OCI-LY7 (cell line): ENCODE results near the gene C4orf50. TPM values are rescaled to one million over a fixed set of nuclear protein-coding genes. Genes with fewer than 3 reads are reported as not detected.

Experiments used
- BruUV-seq: library from RNA; stranded (reverse); fragments of 400-500 nt; replicated peaks from 2 replicates; lab custom pipeline; 2021; lab: Mats Ljungman, UMichigan
- CTCF ChIA-PET: fragments of 300-600 bp; sonication (Branson Sonifier 250); formaldehyde crosslinking; loops from one replicate; lab custom pipeline; 2022; ENCODE audit warnings: antibody characterized with exemption; ENCODE audit not compliant: unreplicated experiment; lab: Charles Lee
- POLR2A ChIA-PET: fragments of 300-600 bp; sonication (Branson Sonifier 250); formaldehyde crosslinking; loops from one replicate; lab custom pipeline; 2022; ENCODE audit warnings: antibody characterized with exemption; lab: Charles Lee
- DNase-seq: peaks from one replicate; pipeline ENCODE4 v3.0.0-alpha.2; 2015; ENCODE audit warnings: low spot score
- H2AFZ ChIP-seq: fragments of 200-600 bp; sonication (generic), shearing (Covaris generic); 2 replicates; pipeline ENCODE4 v1.6.1; 2014; ENCODE audit warnings: mild to moderate bottlenecking, antibody characterized with exemption, low read length, moderate library complexity
- H3K27ac ChIP-seq: fragments of 200-600 bp; sonication (generic); 2 replicates; pipeline ENCODE4 v1.5.1; 2014; ENCODE audit warnings: mixed run types, low read depth, mild to moderate bottlenecking, moderate library complexity, low read length, inconsistent platforms; ENCODE audit not compliant: poor library complexity, severe bottlenecking
- H3K36me3 ChIP-seq: fragments of 200-600 bp; sonication (generic); 2 replicates; pipeline ENCODE4 v1.6.1; 2014; ENCODE audit warnings: mild to moderate bottlenecking, antibody characterized with exemption, low read length, moderate library complexity, mixed read lengths; ENCODE audit not compliant: insufficient read depth
- H3K4me1 ChIP-seq: fragments of 200-600 bp; sonication (generic); 2 replicates; pipeline ENCODE4 v1.5.1; 2014; ENCODE audit warnings: mild to moderate bottlenecking, low read length; ENCODE audit not compliant: insufficient read depth, poor library complexity, severe bottlenecking
- H3K4me2 ChIP-seq: fragments of 200-600 bp; sonication (generic); 2 replicates; pipeline ENCODE4 v1.6.1; 2014; ENCODE audit warnings: mild to moderate bottlenecking, low read length
- H3K4me3 ChIP-seq: fragments of 200-600 bp; sonication (generic); 2 replicates; pipeline ENCODE4 v1.5.1; 2014; ENCODE audit warnings: mild to moderate bottlenecking, low read depth, low read length; ENCODE audit not compliant: poor library complexity, severe bottlenecking
- H3K79me2 ChIP-seq: fragments of 200-600 bp; sonication (generic); 2 replicates; pipeline ENCODE4 v1.6.1; 2016; ENCODE audit warnings: low read depth, mild to moderate bottlenecking, low read length, moderate library complexity, mixed read lengths; ENCODE audit not compliant: insufficient read depth
- H3K9me2 ChIP-seq: fragments of 200-600 bp; sonication (generic); 2 replicates; pipeline ENCODE4 v1.6.1; 2016; ENCODE audit warnings: mild to moderate bottlenecking, low read length, mixed read lengths; ENCODE audit not compliant: insufficient read depth
- H3K9me3 ChIP-seq: fragments of 200-600 bp; sonication (generic); 2 replicates; pipeline ENCODE4 v1.6.1; 2014; ENCODE audit warnings: mild to moderate bottlenecking, mixed run types, low read length, mixed read lengths
- H4K20me1 ChIP-seq: fragments of 200-600 bp; sonication (generic); 2 replicates; pipeline ENCODE4 v1.6.1; 2014; ENCODE audit warnings: mild to moderate bottlenecking, antibody characterized with exemption, low read length, moderate library complexity, mixed read lengths; ENCODE audit not compliant: insufficient read depth
- CTCF ChIP-seq: fragments of 200-600 bp; sonication (generic); conservative IDR thresholded peaks from 2 replicates; pipeline ENCODE4 v1.5.1; 2014; ENCODE audit warnings: mild to moderate bottlenecking, antibody characterized with exemption, low read length, moderate library complexity, mixed read lengths
- EZH2phosphoT487 ChIP-seq: fragments of 200-600 bp; sonication (generic); IDR thresholded peaks from 2 replicates; pipeline ENCODE4 v1.6.1; 2018; ENCODE audit warnings: low read depth, borderline replicate concordance, mild to moderate bottlenecking, mixed run types, antibody characterized with exemption, low read length, moderate library complexity, mixed read lengths
- intact Hi-C: fragments of 100-400 bp; cut with micrococcal nuclease; formaldehyde crosslinking; loops from one replicate; pipeline ENCODE4 v1.10.0; 2022; ENCODE audit not compliant: unreplicated experiment
- total RNA-seq, 2 experiments: library from RNA; depleted of rRNA in 1 of 2; stranded (reverse); fragments of >200 nt in 1 of 2; shearing (Covaris generic) in 1 of 2; gene quantifications; 2 replicates each; pipeline ENCODE4 v1.2.3, GENCODE V29; 2014 to 2022

The C4orf50 gene
- total RNA-seq, 2 experiments from 2014 or later: 0.06 TPM; not detected in 1

- ChIA-PET CTCF (no interaction called here), POLR2A (no interaction called here)
- TF ChIP-seq EZH2phosphoT487: no peak
- no peak for TF ChIP-seq CTCF
- intact Hi-C loops: no loop called here
- BruUV-seq: no TSS peak
- Histone ChIP-seq H3K27ac (no peak overlapping the region), H3K9me2 (no peaks in the 10 kb centered on the region), H3K4me1 (no peaks in the 10 kb centered on the region), H2AFZ (no peak overlapping the region), H4K20me1 (no peaks in the 10 kb centered on the region), H3K4me2 (no peak overlapping the region), H3K4me3 (no peak overlapping the region), H3K9me3 (no peaks in the 10 kb centered on the region), H3K79me2 (no peaks in the 10 kb centered on the region), H3K36me3 (no peaks in the 10 kb centered on the region)
- no peak for DNase-seq
Measured at GRCh38 chr4:5945936-5946335, 72.3 kb downstream of the C4orf50 start.

GRCh38 chr4:5945171-5945570, 73.1 kb downstream of the C4orf50 start:
- CTCF ChIA-PET: no interaction called here
- H2AFZ ChIP-seq: no peak overlapping the region
- H3K4me2 ChIP-seq: no peak overlapping the region
- no peaks in the 10 kb centered on the region for H3K4me1 ChIP-seq
- intact Hi-C loops: no loop called here
- H3K9me3 ChIP-seq: no peaks in the 10 kb centered on the region
- no peak overlapping the region for H3K27ac ChIP-seq
- H4K20me1 ChIP-seq: no peaks in the 10 kb centered on the region
- H3K9me2 ChIP-seq: no peaks in the 10 kb centered on the region
- TF ChIP-seq CTCF (no peak), EZH2phosphoT487 (no peak)
- H3K4me3 ChIP-seq: no peak overlapping the region
- no TSS peak for BruUV-seq
- DNase-seq: no peak
- POLR2A ChIA-PET: no interaction called here
- H3K79me2 ChIP-seq: no peaks in the 10 kb centered on the region
- no peaks in the 10 kb centered on the region for H3K36me3 ChIP-seq

GRCh38 chr4:5943561-5943960, 74.7 kb downstream of the C4orf50 start:
- no peaks in the 10 kb centered on the region for H3K36me3 ChIP-seq
- H2AFZ ChIP-seq: no peak overlapping the region
- intact Hi-C loops: no loop called here
- no peaks in the 10 kb centered on the region for H3K9me2 ChIP-seq
- H3K79me2 ChIP-seq: no peaks in the 10 kb centered on the region
- ChIA-PET POLR2A (no interaction called here), CTCF (no interaction called here)
- H3K27ac ChIP-seq: no peak overlapping the region
- no peak for DNase-seq
- no peak overlapping the region for H3K4me3 ChIP-seq
- TF ChIP-seq CTCF (no peak), EZH2phosphoT487 (no peak)
- no peaks in the 10 kb centered on the region for H3K9me3 ChIP-seq
- H3K4me1 ChIP-seq: no peaks in the 10 kb centered on the region
- H3K4me2 ChIP-seq: no peak overlapping the region
- H4K20me1 ChIP-seq: no peaks in the 10 kb centered on the region
- BruUV-seq: no TSS peak
